Transverse colon (tissue), 3 donors: ENCODE results near the gene CSNK2A1.
"Not testable (repeated sequence)": the region's sequence is repeated elsewhere in the genome, so short reads cannot be mapped to it uniquely, and the experiment has no call there.

ENCODE experiments used
- EP300 ChIP-seq: sonication (generic); formaldehyde crosslinking; IDR thresholded peaks from one replicate; pipeline ENCODE4 v1.6.1; 2017; ENCODE audit warnings: antibody characterized with exemption, low read depth
- TF ChIP-seq, protein P1 (sequence below), 5 experiments: fragments of 200-600 bp in 3 of 5; fragments of 450-650 bp in 2 of 5; sonication (generic) in 3 of 5; IDR thresholded peaks; 1 replicate in 2 of 5; 2 replicates in 3 of 5; pipeline ENCODE4 v1.5.1; 2016 to 2017; ENCODE audit warnings: antibody characterized with exemption in 5 of 5, inconsistent platforms in 3 of 5, mild to moderate bottlenecking in 2 of 5, moderate library complexity in 1 of 5

DNA sequence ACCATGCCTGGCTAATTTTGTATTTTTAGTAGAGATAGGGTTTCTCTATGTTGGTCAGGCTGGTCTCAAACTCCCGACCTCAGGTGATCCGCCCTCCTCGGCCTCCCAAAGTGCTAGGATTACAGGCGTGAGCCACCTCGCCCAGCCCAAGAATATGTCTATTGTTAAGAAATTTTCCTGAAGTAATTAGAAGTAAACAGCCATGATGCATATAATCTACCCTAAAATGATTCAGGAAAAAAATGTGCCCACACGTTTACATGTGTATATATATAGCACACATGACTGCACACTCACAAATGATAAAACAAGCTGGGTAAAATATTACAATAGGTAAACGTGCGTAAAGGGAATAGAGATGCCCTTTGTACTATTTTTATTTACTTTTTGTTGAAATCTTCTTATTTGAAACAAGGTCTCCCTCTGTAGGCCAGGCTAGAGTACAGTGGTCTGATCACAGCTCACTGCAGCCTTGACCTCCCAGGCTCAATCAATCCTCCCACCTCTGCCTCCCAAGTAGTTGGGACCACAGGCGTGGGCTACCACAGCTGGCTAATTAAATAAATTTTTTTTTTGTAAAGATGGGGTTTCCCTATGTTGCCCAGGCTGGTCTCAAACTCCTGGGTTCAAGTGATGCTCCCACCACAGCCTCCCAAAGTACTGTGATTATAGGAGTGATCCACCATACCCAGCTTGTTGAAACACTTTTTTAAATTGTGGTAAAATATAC lies 33.1 kb downstream of the CSNK2A1 start:
- TF ChIP-seq, protein P1, sequence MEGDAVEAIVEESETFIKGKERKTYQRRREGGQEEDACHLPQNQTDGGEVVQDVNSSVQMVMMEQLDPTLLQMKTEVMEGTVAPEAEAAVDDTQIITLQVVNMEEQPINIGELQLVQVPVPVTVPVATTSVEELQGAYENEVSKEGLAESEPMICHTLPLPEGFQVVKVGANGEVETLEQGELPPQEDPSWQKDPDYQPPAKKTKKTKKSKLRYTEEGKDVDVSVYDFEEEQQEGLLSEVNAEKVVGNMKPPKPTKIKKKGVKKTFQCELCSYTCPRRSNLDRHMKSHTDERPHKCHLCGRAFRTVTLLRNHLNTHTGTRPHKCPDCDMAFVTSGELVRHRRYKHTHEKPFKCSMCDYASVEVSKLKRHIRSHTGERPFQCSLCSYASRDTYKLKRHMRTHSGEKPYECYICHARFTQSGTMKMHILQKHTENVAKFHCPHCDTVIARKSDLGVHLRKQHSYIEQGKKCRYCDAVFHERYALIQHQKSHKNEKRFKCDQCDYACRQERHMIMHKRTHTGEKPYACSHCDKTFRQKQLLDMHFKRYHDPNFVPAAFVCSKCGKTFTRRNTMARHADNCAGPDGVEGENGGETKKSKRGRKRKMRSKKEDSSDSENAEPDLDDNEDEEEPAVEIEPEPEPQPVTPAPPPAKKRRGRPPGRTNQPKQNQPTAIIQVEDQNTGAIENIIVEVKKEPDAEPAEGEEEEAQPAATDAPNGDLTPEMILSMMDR (IDR thresholded peaks at IDR 0.05) = peak in 2 of 5 experiments; percentile 11 to 27
- not testable (repeated sequence) for TF ChIP-seq EP300
